ENCODE measurements around the gene GRHL1.
"Not testable (repeated sequence)": the region's sequence is repeated elsewhere in the genome, so short reads cannot be mapped to it uniquely, and the experiment has no call there.

GRHL1 gene

DNA sequence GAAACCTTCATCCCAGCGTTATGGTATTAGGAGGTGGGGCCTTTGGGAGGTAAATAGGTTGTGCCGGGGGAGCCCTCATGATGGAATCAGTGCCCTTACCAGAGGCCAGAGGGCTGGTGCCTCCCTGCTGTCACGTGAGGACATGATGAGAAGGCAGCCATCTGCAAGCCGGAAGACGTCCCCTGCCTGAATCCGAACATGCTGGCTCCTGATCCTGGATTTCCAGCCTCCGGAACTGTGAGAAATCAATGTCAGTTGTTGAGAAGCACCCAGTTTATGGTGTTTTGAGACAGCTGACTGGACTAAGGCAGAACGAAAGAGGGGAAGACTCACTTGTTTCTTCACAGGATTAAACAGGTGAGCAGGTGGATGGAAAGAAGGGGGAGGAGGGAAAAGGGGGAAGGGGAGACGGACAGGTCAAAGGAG is 78.8 kb downstream of the GRHL1 start:
- DNase-seq, result no peak

- not testable (repeated sequence) for DNase-seq
These were observed 79.3 kb downstream of the GRHL1 start for GRCh38 chr2:10030798-10031197.

- DNase-seq, result no peak
These were observed 80.6 kb downstream of the GRHL1 start for GRCh38 chr2:10031886-10032745.

GRCh38 chr2:10032746-10033105 is 81.2 kb downstream of the GRHL1 start:
- no peak for DNase-seq

GRCh38 chr2:10033251-10034006 is 81.9 kb downstream of the GRHL1 start:
- no peak for DNase-seq

DNA sequence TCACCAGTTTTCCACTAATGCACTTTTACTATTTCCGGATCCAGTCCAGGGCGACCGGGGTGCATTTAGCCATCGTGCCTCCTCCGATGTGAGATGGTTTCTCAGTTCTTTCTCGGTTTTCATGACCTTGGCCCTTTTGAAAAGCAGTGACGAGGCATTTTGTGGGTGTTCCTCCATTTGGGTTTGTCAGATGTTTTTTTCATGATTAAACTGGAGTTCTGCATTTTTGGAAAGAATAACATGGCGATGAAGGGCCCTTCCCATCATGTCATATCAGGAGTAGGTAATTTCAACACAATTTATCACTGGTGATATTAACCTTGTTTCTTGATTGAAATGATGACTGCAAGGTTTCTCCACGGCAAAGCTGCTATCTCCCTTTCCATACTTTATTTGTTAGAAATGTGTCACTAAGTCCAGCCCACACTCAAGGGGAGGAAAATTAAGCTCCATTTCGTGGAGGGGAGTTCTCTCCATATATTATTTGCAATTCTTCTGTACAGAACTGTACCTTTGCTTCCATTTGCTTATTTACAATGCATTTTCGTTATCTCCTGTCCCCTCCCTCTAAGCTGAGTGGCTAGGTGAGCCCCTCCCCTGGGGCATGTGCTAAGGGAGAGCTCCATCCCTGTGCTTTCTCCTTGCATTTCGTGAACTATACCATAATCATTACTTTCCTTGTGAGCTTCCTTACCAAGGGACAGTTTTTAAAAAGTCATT is 83.0 kb downstream of the GRHL1 start:
- DNase-seq, result no peak

GRCh38 chr2:10035053-10035422 is 83.5 kb downstream of the GRHL1 start:
- no peak for DNase-seq

DNA sequence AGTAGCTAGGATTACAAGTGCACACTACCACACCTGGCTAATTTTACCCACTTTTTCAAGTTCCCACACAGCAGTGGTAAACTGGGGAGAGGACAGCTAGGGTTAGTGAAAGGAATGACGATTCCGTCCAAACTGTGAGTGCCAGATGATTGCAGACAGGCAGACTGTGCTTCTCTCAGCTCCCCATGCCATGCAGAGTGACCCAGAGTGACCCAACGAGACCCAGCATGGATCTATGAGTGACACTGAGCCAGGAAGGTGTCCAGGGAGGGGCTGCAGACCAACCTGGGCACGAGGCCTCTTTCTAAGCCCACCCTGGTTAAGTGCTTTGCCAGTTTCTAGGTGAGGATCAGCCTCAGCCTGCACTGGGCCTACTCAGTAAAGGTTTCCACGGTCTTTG is 84.1 kb downstream of the GRHL1 start:
- no peak for DNase-seq

DNA sequence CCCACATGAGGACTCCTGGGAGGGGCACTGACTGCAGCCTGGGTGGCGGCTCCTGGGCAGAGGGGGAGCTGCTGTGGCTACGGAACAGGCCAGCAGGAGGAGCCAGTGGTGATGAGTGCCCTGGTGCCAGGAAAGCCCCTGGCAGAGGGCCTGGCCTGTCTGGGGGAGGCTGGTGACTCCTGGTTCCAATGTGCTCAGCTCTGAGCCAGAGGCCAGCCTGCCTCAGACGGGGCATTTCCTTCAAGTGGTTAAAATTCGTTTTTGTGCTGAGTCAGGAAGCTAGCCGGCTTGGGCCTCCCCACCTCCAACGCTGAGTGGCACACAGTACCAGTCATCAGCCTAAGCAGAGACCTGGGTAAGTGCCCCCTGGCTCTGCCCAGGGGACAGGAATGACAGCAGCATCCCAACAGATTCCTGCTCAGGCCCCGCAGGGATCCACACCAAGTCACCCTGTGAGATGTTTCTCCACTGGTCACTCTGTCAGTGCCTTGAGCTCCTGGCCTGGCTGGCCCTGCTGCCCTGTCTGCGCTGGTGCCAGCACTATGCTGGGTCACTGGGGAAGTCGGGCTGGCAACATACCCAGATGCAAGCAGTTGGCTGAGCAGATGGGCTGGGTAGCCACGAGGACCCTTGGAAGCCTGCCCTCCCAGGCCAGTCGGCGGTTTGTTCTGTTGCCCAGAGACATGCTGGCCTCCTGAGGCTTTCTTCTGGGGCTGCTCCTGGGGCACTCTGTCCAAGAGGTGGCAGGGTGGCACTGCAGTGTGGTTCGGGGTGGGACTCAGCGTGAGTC is 84.8 kb downstream of the GRHL1 start:
- peak; percentile 61 for DNase-seq

DNA sequence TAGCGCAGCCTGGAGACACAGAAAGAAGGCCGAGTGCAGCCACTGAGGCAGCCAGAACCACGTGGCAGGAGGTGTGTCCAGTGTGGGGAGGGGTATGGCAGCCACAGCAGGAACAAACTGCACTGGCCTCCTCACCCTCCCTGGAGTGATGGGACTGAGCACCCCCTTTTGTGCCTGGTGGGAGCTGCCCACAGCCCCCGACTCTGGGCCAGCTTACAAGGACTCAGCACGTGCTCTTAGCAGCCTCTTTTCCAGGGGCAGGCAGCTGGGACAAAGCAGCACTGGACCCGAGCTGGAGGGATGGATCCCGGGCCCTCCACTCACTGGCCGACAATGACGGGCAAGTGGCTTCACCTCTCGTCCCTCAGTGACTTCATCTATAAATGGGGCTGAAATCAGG is 86.6 kb downstream of the GRHL1 start:
- no peak for DNase-seq

- DNase-seq, result no peak
These were observed 87.2 kb downstream of the GRHL1 start for GRCh38 chr2:10038716-10039115.

DNA sequence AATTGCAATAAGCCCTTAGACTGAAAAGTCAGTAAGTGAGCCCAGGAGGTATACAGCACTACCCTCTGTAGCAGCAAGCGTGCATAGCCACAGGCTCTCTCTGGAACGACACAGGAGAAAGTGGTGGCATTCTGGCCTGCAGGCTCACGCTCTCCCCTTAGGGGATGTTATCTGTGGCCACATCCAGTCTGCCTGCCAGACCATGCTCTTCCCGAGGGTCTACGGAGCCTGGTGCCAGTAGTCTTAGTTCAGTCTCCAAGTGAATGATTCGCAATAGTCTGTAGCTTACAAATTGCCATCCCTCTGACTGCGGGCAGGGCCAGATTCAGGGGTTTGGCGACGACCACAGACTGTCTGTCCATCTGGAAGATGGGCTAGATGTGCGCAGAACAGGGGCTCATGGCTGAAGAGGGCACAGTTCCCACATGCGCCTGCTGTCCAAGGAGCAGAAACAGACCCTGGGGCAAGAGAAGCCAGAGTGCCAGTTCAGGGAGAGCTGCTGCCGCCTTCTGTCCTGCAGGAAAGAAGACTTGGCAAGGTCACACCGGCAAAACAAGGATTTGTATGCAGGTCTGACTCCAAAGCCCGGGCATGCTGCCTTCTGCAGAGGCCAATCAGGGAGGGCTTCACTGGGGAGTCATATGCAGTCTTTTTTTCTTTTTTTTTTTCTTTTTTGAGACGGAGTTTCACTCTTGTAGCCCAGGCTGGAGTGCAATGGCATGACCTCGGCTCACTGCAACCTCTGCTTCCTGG is 88.3 kb downstream of the GRHL1 start:
- peak; percentile 90 for DNase-seq

DNA sequence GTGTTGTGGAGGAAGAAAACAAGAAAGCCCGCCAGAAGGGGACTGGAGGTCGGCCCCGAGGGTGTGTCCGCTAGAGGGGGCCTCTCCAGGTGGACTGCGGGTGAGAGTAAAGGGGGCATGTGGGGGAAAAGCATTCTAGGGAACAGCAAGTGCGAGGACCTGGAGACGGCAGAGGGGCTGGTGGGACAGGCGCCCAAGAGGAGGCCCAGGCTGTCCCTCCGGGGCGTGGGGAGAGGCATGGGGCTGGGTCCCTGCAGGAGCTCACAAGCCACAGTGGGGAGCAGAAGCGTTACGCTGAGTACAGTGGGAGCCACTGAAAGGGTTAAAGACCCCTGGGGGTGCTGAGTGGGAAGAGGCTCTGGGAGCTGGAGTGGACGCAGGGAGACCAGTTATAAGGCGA is 90.2 kb downstream of the GRHL1 start:
- DNase-seq, result no peak

DNA sequence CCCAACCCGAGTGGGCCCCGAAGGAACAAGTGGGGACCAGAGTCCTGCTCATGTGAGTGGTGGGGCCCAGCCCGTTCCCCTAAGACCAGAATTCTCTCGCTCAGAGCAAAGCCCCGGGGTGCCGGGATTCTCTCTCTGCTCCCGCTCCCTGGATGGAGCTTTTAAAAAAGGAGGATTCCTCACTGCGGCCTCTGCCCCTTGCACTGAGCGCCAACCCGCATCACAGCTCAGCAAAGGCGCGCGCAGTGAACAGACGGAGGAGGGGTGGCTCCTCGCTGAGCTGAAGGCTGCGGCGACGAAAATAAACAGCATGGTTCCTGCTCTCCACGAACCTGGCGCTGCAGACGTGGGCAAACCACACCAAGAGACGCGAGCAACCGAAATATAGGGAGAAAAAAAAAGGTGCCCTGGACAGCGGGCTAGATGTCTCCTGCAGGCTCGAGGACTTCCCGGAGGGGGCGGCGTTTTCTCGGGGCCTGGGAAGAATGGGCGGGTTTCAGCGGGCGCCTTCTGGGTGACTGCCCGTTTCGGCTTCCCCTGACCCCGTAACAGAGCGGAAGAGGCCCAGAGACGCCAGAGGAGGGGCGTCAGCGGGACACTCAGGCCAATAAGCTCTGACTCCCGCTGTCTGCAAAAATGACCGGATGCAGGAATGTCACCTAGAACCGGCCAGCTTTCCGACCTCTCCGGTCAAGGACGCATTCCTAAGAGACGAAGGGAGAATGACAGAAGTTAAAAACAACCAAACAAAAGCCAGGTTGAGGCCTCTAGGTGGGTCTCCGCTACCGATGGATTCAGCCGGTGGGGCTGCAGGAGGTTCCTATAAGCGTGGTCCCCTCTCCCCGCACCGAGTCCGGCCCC is 91.0 kb downstream of the GRHL1 start:
- DNase-seq, result no peak

DNA sequence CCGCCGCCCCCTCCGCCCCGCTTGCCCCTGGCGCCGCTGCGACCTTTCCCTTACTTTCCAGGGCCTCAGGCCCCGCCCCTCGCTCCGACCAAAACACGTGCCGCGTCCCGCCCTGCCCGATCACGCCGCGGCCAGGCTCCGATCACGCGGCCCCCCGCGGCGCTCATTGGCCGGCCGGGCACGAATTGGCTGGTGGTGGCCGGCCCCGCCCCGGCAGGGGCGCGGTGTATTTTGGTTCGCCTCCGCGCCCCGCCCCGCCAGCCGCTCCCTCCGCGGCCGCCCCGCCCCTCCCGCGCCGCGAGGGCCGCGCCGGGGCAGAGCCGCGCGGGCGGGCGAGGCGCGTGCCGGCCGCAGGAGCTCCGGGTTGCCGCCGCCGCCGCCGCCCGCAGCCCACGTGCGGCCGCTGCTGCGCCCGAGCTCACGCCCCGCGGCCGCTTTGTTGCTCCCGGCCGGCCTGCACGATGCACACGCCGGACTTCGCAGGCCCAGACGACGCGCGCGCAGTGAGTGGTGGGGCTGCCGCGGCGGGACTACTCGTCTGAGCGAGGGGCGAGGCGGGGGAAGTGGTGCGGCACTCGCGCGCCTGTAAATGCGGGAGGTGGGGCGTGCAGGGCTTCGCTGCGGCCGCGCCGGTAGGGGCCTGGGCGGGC is 91.9 kb downstream of the GRHL1 start, which contains the start of gene KLF11:
KLF11 (plus strand) TSS at position 295 of the 650 bp plus-strand sequence; CDS start at position 462, 167 bp downstream.
- peak; percentile 81 for DNase-seq

- DNase-seq, result peak; percentile 90
These were observed 92.6 kb downstream of the GRHL1 start for GRCh38 chr2:10043906-10044601.

- no peak for DNase-seq
These were observed 94.3 kb downstream of the GRHL1 start for GRCh38 chr2:10045561-10046355.

- no peak for DNase-seq
These were observed 95.4 kb downstream of the GRHL1 start for GRCh38 chr2:10046931-10047330.

Measured in NCI-H446 treated with DMSO at 0.1 percent for 48 hours (cell line).